Thoracic aorta (tissue), 2 donors: ENCODE results near the gene GNPDA1. TPM values are rescaled to one million over a fixed set of nuclear protein-coding genes. Genes with fewer than 3 reads are reported as not detected.

Source experiments
- ATAC-seq: fragments of 150-250 bp; one replicate; pipeline ENCODE4 v1.8.0; 2017; ENCODE audit warnings: low read depth; ENCODE audit not compliant: insufficient number of reproducible peaks, low FRiP score
- DNase-seq: peaks from one replicate; pipeline ENCODE4 v3.0.0-alpha.2; 2020; ENCODE audit warnings: low spot score
- H3K27ac ChIP-seq, 2 donors: fragments of 200-600 bp; sonication (generic); 1 replicate in 1 of 2; 2 replicates in 1 of 2; pipeline ENCODE4 v1.5.1; 2016; ENCODE audit warnings: mild to moderate bottlenecking in 2 of 2, moderate library complexity in 2 of 2
- H3K27me3 ChIP-seq: fragments of 200-600 bp; sonication (generic); replicated peaks from 2 replicates; pipeline ENCODE4 v1.6.0; 2016; ENCODE audit warnings: mild to moderate bottlenecking; ENCODE audit not compliant: insufficient read depth
- H3K36me3 ChIP-seq: fragments of 200-600 bp; sonication (generic); one replicate; pipeline ENCODE4 v1.5.1; 2016
- H3K4me1 ChIP-seq, 2 donors: fragments of 200-600 bp; sonication (generic); 1 replicate in 1 of 2; 2 replicates in 1 of 2; pipeline versions ENCODE4 v1.5.1 to v1.6.0; 2016; ENCODE audit warnings: low read depth in 2 of 2, mild to moderate bottlenecking in 1 of 2; ENCODE audit not compliant: control insufficient read depth in 1 of 2
- H3K4me3 ChIP-seq: fragments of 200-600 bp; sonication (generic); 2 replicates; pipeline ENCODE4 v1.5.1; 2016; ENCODE audit warnings: mild to moderate bottlenecking
- H3K9me3 ChIP-seq: fragments of 200-600 bp; sonication (generic); 2 replicates; pipeline ENCODE4 v1.5.1; 2016
- CTCF ChIP-seq: fragments of 200-600 bp; sonication (generic); IDR thresholded peaks from one replicate; pipeline ENCODE4 v1.5.1; 2019; ENCODE audit warnings: antibody characterized with exemption
- total RNA-seq, 2 donors: library from RNA; depleted of rRNA; stranded (reverse); fragments of >200 nt; gene quantifications; one replicate each; pipeline versions ENCODE4 v1.1.0 to v1.2.3, GENCODE V29; 2016

GNPDA1 gene
- total RNA-seq, 2 donors from 2014 or later, result 15.8 to 26.5 TPM

DNA sequence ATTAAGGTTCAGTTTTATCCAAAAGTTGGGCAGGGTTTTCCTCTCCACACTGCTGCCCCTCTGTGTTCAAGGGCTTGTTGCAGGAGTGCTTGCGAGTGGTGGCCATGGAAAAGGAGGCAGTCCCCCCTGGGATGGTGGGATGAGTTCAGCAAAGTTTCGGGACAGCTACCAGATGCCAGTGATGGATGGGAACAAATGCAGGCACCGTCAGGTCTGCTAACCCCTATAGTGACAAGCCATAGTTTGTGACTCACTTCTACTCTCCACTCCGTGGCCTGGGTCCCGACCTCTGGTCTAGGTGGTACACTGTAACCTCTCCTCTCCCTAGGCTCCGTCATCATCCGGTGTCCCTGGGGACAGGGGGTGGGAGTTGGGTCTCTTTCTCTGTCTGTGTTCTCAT lies 47.8 kb downstream of the GNPDA1 start:
- peaks cover 10 to 33% of the 10 kb centered on the region in 2 donors for H3K4me1 ChIP-seq
- DNase-seq (no peak), ATAC-seq (no peak)
- H3K36me3 ChIP-seq, result no peaks in the 10 kb centered on the region
- TF ChIP-seq CTCF, result no peak
- no peak overlapping the region for H3K27ac ChIP-seq
- H3K4me3 ChIP-seq, result no peak overlapping the region
- no peaks in the 10 kb centered on the region for H3K27me3 ChIP-seq
- no peaks in the 10 kb centered on the region for H3K9me3 ChIP-seq

- no peak for TF ChIP-seq CTCF
- Histone ChIP-seq H3K4me1 (peaks cover 6 to 29% of the 10 kb centered on the region in 2 donors), H3K4me3 (no peak overlapping the region), H3K27me3 (no peaks in the 10 kb centered on the region), H3K36me3 (no peaks in the 10 kb centered on the region), H3K9me3 (no peaks in the 10 kb centered on the region), H3K27ac (no peak overlapping the region)
- ATAC-seq, result no peak
- DNase-seq, result no peak
Observed at GRCh38 chr5:141963701-141964100, 49.1 kb downstream of the GNPDA1 start.

DNA sequence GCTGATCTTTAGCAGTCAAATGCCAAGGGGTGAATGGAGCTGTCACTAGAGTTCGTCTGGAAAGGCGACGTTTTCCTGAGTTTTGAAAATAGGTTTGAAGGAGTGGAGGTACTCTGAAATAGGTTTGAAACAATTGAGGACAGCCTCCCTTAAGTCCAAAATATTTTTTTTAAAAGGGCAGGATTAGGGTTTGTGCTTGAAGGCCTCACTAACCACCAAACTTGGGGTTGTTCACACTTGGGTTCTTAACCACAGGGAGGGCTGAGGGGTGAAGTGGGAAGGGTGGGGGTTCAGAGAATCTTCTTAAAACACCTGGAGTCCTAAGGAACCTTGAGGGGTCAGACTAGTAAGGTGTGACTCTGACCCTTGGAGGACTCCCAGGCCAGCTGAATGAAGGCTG lies 51.4 kb downstream of the GNPDA1 start:
- Histone ChIP-seq H3K4me3 (no peak overlapping the region), H3K27me3 (no peaks in the 10 kb centered on the region), H3K27ac (peak overlapping the region in 1 of 2 donors; percentile 33), H3K4me1 (peaks cover 6 to 29% of the 10 kb centered on the region in 2 donors), H3K36me3 (no peaks in the 10 kb centered on the region), H3K9me3 (no peaks in the 10 kb centered on the region)
- DNase-seq (no peak), ATAC-seq (no peak)
- TF ChIP-seq CTCF, result no peak

DNA sequence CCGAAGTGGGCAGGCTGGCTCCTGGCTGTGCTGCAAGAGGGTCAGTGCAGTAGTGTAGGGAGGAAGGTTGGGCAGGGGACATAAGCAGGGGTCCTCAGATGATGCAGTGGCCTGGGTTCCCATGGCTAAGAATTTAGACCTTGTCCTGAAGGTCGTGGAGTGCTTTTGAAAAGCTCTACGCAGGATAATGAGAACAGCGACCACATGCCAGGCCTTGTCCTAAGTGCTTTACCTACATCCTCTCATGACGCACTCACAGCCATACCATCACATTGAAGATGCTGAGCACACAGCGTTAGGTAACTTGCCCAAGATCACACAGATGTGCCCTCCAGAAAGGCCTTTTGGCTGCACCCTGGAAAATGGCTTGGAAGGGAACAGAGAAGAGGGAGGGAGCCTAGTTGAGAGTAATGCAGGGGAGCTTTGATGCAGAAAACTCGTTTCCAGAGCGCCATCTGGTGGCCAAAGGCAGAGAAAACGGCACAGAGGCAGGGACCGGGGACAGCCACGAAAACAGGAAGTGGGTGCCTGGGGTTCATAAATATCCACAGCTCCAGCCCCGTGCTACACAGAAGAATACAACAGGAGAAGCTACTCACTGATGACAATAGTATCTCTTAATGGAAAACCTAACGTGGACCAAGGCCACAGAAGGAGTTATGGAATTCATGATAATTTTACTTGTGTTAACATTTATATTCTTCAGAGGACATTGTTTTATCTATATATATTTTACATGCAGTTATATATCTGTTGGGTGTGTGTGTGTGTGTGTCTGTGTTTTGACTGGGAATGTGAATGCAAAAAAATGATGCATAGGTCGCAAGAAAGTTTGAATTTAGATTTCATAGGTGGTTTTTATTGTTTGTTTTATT lies 52.1 kb downstream of the GNPDA1 start:
- H3K9me3 ChIP-seq, result no peaks in the 10 kb centered on the region
- H3K4me3 ChIP-seq, result no peak overlapping the region
- peak; percentile 54 for DNase-seq
- H3K27ac ChIP-seq, result no peak overlapping the region
- no peaks in the 10 kb centered on the region for H3K27me3 ChIP-seq
- H3K36me3 ChIP-seq, result no peaks in the 10 kb centered on the region
- ATAC-seq, result peak; percentile 63
- peaks cover 6 to 29% of the 10 kb centered on the region in 2 donors for H3K4me1 ChIP-seq
- TF ChIP-seq CTCF, result peak; percentile 85

DNA sequence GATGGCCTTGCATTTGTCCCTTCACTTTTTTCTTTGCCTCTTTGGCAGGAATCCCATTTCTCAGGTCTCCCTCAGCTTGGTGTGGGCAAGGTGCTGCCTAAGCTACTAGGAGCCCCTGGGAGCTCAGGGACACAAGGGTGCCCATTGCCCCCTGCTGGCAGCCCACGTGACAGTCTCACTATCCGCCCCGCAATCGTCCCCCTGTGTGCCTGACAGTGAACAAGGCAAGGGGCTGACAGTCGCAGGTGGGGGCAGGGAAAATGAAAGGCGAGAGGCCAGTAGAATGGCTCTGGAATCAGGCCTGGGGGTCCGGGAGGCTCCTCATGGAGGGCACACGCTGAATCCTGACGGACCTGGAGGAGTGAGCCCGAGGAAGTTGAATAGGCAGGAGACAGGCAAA lies 52.8 kb downstream of the GNPDA1 start:
- TF ChIP-seq CTCF, result peak; percentile 27
- ATAC-seq, result no peak
- no peaks in the 10 kb centered on the region for H3K36me3 ChIP-seq
- H3K27ac ChIP-seq, result no peak overlapping the region
- H3K9me3 ChIP-seq, result no peaks in the 10 kb centered on the region
- H3K4me1 ChIP-seq, result peaks cover 6 to 29% of the 10 kb centered on the region in 2 donors
- no peaks in the 10 kb centered on the region for H3K27me3 ChIP-seq
- no peak for DNase-seq
- H3K4me3 ChIP-seq, result no peak overlapping the region
